GM19238 (cell line): ENCODE measurements around the gene PHF24.
"Not testable (repeated sequence)": the region's sequence is repeated elsewhere in the genome, so short reads cannot be mapped to it uniquely, and the experiment has no call there.

Source experiments
- DNase-seq: peaks from one replicate; pipeline ENCODE4 v3.0.0; 2011; ENCODE audit warnings: low spot score; ENCODE audit not compliant: insufficient read length

Gene PHF24

DNA sequence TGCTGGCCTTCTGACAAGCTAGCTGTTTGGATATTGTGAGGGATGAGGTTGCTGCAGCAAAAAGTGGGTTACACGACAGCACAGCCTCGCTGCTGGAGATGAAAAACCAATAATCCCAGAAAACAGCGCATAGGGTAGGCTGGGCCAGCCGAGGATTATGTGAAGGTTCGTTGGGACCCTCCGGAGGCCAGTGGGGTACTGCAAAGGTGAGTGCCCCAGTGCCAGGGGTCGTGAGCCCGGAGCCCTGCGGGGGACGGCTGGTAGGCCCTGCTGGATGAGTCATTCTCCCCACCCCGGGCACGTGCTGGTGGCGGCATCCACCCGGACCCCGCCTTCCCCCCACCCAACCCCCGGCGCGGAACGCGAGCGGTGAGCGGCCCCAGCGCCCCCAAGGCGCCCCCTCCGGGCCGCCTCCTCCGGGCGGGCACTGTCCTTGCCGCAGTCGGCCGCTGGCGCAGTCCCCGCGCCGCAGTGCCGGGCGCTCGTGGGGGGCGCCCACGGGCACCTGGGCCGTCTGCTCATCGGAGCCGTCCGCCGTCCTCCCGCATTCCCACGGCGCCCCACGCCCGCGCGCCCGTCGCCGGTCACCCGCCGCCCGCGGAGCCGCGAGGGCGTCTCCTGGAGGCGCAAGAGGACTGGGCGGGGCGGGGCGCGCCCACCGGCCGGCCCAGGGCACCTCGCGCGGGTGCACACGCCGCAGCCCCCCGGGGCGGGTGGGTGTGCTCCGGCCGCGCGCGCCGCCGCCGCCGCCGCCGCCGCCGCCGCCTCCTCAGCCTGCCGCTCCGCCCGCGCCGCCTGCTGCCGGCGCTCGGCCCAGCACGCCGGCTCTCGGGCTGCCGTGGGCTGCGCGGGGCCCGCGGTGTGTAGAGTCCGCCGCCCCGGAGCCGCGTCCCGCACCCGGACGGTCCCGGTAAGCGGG is at the start of gene PHF24:
TSS of gene PHF24 (plus strand) at position 794 of the 919 bp plus-strand sequence. CDS start 13,014 bp downstream, outside the sequence.
- no peak for DNase-seq

DNA sequence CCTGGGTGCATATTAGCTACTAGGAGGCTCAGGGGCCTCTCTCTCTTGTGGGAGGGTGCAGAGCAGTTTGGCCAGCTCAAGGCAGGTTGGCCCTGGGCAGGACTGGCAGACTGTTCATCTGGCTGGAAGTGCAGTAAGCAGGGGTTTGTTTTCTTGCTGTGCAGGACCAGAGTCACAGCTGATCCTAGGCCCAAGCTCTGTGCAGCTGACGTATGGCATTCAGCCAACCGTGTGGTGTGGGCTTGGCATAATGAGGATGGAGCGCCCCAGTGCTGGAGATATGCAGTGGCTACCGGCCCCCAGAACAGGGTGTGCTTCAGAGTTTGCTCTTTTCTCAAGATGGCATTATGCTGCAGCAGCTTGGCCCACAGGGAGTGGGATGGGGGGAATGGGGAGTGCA is 31.0 kb upstream of the PHF24 start:
- DNase-seq, result no peak

DNA sequence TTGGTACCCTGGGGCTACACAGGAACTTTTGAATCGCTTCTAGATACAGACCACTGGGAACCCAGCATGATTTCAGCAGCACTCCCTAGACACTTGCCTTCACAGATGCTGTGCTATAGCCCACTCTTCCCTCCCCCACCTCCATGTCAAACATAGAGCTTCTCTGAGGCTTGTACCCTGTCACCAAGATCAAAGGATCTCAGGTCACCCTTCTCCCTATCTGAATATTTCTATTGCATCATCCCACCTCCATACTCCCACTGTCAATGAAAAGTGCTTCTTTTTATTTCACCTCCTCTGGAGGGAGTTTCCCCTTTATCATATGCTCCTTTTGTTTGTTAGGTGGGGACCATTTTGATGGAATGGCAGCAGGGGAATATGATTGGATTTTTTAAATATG is 29.2 kb upstream of the PHF24 start:
- no peak for DNase-seq

DNA sequence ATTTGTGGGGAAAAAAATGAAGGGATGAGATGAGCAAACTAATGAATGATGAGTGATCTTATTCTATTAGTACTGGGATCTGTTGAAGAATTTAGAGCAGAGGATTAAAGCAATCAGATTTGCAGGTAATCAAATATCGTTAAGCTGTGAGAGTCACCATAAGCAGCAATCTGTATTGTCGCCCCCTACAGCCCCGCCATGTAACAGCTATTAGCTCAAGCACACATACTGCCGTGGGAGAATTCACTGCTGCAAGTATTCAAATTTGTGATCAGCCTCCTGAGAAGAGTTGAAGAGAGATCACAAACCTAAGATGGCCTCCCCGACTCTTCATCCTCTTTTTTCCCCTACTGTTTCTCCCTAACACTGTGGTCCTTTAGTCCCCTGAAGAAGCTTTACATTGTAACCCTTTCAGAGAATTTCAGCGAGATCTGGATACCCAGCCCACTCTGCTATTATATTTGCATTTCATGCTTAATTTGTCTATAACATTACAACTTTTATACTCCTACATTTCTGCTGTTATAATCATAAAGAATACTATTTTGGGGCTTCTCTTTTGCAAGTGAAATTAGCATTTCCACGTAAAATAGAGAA is 28.5 kb upstream of the PHF24 start:
- DNase-seq, result peak; percentile 9

DNA sequence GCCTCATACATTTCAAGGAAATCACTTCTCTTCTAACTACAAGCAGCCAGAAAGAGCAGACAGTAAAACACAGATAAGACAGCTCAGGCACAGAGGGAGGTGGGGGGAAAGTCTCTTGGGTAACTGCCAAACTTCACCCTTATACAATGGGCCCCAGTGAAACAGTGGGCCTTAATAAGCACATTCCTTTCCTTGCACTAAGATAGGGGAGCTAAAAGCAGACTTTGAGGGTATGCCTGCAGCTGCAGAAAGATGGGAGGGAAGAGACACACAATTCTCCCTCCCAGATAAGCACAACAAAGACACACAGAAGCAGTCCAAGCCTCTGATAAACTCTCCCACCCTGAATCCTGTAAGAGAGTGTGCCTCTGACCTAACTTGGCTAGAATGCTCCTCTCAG is 18.1 kb upstream of the PHF24 start:
- not testable (repeated sequence) for DNase-seq

DNA sequence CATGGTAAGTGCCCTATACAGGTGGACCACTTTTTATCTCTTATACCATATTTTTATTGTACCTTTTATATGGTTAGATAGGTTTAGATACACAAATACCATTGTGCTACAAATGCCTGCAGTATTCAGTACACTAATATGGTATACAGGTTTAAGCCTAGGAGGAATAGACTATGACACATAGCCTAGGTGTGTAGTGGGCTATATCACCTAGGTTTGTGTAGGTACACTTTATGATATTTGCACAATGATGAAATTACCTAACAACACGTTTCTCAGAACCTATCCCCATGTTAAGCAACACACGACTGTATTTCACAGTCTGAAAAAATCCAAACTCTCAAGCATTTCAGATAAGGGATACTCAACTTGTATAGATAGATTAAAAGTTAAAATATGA is 9.6 kb upstream of the PHF24 start:
- no peak for DNase-seq

DNA sequence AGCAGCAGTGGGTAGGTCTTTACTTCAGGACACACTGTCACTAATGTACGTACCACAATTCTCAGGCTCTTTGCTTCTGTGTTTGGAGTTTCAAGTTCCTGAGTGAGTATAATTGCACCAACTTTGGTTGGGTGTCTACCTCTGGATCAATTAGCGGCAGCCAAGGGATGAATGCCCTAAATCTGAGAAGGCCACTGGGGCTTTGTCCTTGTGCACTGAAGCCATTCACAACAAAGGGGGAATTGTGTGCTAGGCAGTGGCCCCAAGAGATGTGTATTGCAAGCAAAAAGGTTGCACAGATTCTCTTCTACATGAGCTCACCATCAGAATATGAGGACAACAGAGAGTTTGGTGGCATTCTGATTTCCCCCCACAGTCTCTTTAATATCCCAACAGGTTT is 3.9 kb upstream of the PHF24 start:
- no peak for DNase-seq

DNA sequence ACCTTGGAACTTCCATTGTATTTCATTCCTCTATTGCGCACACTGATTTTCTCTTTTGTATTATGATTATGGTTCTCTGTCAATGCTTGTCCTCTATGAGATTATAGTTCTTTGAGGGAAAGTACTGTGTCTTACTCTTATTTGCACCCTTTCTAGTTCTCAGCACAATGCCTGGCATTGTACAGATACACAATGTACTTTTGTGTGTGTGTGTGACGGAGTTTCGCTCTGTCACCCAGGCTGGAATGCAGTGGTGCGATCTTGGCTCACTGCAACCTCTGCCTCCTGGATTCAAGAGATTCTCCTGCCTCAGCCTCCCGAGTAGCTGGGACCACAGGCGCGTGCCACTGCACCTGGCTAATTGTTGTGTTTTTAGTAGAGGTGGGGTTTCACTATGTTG is 2.0 kb upstream of the PHF24 start:
- not testable (repeated sequence) for DNase-seq

DNA sequence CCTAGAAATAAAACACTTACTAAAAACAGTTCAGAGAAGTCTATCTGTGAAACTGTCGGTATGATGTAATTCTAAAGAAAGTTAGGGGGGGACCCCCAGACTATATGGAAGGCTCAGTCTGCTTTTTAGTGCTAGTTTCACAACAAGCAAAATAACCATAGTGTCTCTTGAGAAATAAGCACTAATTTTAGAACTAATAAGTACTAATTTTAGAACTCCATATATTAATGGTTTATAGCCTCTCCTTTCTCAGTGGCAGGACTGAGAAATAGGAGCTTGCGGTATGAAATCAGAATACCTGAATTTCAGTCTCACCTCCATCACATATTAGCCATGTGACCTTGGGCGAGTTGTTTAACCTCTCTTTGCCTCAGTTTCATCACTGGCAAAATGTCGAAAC is 1.4 kb upstream of the PHF24 start:
- DNase-seq, result no peak

DNA sequence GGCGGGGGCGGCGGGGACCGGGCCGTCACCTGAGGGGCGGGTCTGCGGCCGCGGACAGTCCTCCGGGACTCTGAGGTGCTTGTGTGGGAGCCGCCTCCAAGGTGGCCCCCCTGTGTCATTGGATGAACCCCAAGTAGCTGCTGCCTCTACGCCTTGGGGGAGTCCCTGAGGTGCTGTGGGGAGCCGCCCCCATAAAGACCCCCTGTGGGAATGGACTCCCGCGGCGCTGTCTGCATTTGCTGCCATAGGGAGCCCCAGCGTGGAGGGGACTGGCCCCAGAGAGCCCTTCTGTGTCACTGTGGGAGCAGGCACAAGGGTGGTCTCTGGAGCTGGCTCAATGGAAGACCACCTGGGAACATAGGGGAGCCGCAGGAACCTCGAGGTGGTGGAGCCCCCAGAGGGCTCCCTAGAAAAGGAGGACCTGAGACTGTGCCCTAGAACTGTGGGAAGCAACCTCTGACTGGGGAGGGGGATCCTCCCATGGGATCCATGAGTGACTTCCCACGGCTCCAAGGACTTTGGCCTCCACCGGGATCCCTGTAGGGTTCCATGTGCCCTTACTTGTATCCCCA is 412 bp downstream of the PHF24 start:
- DNase-seq, result no peak

DNA sequence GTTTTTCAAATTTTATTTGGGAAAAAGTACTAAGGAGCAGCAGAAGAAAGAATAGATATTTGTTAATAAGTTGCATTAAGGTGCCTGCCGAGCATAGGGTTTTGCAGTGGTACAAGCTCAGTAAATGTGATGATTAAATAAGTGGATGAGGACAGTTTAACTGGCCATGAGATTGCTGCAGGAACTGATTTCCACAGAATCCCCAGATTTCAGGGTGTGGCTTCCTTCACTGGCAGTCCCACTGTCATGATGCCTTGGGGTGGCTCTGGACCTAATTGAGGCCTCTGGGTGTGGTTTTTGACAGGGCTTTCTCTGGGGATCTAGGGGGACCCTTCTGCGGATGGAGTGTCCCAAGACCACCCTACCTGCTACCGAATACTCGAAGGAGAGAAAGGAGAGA is 1.4 kb downstream of the PHF24 start:
- no peak for DNase-seq

DNA sequence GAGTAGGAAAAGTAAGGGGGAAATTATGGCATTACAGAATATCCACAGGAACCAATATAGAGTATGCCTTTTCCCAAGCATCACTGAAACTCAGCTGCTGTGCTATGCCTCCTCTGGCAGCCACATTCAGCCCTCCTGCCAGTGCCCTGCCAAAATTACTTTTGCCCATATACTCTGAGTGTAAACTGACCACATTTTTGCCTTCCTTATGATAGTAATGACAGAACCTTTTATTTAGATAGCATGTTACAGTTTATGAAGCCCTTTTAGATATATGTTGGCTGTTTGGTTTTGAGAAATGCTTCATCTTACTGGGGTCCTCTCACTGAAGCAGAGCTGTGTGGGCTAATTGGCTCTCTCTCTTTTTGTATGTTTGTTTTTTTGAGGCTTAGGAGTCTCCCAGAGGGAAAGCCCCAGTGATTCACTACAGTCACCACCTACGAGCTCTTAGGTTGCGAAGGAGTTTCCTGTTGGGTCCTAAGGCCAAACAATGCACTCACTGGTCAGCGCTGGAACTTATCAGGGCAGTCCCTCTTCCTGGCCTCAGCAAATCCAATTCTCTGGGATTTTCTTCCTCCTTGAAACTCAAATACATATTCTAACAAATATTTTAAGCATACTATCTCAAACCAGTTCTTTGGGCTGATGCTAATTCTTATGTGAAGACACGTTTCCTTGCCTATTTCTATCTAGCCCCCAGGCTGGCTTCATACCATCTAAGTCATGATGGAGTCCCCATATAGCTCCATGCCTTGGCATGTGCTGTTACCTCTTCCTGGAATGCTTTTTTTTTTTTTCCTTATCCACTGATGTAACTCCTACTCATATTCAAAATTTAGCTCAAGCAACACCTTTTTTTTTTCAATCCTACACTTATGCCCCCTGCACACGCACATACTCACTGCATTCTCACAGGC is 3.7 kb downstream of the PHF24 start:
- no peak for DNase-seq

DNA sequence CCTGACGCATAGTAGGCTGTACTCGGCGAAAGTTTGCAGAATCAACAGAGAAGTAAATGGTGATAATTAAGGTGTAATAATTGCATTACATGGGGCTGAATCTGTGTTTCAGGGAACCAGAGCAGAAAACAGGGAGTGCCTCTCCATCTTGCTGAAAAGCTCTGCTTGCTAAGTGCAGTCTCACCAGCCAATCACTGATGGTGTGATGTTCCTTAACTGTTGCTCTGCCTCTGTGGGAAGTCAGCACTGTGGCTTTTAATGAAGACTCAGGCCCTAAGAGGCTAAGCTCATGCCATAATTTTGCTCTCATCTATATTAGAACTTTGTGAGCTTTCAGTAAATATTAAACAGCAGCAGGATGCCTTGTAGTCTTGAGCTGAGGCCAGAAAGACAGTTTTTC is 4.5 kb downstream of the PHF24 start:
- no peak for DNase-seq

DNA sequence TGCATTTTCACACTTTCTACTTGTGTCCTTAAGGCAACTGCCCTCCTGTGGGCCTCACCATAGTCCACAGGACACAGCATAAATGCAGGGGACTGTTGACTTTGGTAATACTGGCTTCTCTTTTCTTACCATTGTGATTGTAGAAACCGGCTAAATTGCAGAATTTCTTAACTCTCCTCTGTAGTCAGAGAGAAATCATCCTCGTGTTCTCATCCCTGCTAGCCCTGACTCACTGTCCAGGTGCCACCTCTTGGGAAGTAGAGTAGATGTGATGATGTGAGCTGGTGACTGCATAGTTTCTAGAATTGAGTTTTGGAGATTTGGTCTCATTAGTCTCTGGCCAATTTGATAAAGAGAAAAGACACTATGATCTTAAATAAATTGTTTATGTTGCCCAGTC is 5.5 kb downstream of the PHF24 start:
- DNase-seq, result no peak

DNA sequence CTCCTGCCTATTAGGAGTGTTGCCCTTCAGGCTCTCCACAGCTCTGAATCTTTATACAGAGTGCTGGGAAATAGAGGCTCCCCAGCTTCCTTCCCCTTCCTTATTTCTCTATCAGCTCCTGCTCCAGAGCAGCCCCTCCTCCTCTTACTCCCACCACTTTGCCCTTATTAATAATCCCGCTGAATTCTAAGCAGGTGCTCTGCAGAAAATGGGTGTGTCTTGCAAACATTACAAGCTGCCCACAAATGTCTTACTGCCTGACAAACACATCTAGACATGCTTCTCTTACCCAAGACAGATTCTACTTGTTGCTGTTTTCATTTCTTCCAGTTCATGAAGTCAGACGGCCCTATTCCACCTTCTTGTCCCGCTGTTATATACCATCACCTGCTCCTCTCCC is 6.4 kb downstream of the PHF24 start:
- no peak for DNase-seq

DNA sequence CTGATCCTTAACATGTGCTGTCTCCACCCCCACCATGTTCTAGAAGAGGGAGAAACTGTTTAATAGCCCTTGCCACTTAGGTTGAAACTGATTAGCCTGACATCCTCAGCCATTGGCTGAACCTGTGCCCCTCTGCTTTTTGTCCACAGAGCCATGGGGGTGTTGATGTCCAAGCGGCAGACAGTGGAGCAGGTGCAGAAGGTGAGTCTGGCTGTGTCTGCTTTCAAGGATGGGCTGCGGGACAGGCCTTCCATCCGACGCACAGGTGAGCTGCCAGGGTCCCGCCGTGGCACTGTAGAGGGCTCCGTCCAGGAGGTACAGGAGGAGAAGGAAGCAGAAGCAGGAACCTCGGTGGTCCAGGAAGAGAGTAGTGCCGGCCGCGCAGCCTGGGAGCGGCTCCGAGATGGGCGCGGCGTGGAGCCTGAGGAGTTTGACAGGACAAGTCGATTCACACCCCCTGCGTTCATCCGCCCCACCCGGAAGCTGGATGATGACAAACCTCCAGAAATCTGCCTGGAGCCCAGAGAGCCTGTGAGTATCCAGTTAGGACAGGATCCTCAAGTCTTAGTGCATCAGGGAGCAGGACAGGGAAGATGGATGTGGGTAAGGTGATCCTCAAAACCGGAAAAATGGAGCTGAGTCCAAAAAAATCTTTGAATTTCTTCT is 13.2 kb downstream of the PHF24 start:
- DNase-seq, result no peak

DNA sequence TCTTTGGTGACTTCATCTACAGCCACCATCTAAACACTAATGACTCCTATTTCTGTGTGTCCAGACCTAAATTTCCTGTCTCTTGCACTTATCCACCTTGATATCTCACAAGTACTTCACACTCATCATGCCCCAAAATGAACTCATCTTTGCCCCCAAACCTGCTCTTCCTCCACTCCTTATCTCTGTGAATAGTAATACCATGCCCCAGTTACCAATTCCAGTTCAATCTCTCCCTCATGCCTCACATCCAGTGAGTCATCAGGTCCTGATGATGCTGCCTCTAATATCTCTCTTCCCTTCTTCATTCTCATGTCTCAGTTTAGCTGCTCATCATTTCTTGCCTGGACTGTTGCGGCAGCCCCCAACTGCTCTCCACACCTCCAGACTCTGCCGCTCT is 16.6 kb downstream of the PHF24 start:
- DNase-seq, result no peak

DNA sequence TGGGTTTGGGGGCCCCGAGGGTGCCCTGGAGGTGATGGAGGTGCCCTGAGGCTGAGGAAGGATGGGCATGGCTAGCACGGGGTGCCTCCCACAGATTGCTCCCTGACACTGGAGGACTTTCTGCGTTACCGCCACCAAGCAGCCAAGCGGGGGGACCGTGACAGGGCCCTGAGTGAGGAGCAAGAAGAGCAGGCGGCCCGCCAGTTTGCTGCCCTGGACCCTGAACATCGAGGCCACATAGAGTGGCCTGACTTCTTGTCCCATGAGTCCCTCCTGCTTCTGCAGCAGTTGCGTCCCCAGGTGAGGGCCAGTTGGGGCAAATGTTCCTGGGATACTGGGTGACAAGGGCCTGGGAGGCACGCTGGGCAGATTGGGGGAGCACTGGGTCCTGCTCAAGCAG is 18.4 kb downstream of the PHF24 start:
- no peak for DNase-seq

DNA sequence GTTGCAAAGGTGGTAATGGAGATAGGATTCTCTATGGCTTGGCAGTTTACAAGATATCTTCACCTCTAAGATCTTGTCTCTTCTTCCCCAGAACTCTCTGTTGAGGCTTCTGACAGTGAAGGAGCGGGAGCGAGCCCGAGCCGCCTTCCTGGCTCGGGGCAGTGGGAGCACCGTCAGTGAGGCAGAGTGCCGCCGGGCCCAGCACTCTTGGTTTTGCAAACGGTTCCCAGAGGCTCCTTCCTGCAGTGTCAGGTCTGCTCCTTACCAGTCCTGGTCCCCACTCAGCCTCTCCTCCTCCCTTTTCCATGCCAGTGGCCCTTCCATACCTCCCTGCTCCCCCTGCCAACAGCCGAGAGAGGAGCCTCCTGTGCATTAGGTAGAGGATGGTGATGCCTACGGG is 18.9 kb downstream of the PHF24 start:
- DNase-seq, result no peak

DNA sequence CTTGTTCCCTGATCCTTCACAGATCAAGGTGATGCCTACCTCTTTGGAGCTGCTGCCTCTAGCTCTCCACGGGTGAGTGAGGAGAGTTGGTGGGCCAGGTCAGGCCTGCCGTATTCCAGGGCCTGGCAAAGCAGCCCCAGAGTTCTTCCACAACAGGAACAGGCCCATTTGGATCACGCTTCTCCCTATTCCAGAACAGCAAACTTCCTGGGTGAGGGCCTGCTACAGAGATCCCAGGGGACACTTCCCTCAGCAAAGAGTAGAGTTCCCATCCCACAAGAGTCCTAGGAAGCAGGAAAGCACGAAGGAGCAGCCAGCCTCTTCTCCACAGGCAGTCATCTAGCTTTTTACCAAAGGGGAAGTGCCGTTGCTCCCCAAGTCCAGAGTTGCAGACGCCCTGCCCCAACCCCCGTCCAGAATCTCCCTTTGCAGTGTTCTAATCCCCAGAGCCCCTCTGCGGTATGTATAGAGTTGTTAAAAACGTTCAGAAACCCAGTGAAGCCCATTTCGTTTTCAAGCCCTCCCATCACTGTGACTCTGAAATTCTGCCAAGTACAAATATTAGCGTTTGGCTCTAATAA is 22.2 kb downstream of the PHF24 start:
- no peak for DNase-seq

DNA sequence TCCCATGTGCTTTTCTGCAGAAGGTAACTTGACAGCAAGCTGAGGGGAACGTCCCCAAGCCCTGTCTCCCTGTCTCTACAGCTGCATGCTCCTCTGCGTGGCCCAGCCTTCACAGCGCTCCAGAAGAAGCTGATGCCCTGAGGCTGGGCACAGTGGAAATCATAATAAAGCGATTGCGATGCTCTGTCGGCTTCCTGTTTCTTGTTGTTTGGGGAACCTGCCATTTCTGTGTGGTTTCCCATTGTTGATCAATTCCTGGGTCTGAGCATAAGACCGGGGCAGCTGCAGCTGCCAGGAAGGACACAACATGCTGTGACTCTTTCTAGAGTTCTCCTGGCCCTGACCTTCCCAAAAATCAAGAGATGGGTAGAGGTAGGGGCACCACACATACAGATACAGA is 24.3 kb downstream of the PHF24 start:
- DNase-seq, result no peak
